T-helper 2 cell (primary cell): Measurements from ENCODE around the gene SRPRA.

Experiments
- DNase-seq, 5 experiments: peaks; one replicate each; pipeline versions ENCODE4 v3.0.0 to v3.0.0-alpha.2; 2012 to 2022

SRPRA gene

GRCh38 chr11:126226334-126227084, 42.2 kb downstream of the SRPRA start:
- DNase-seq = no peak

- no peak for DNase-seq
These were observed 43.4 kb downstream of the SRPRA start for GRCh38 chr11:126225295-126225665.

GRCh38 chr11:126224647-126225294, 43.9 kb downstream of the SRPRA start:
- DNase-seq = no peak

- no peak for DNase-seq
These were observed 49.1 kb downstream of the SRPRA start for GRCh38 chr11:126219547-126219946.

- DNase-seq = no peak
These were observed 51.2 kb downstream of the SRPRA start for GRCh38 chr11:126217491-126217890.

GRCh38 chr11:126216526-126217305, 52.0 kb downstream of the SRPRA start:
- DNase-seq = no peak

- no peak for DNase-seq
These were observed 53.9 kb downstream of the SRPRA start for GRCh38 chr11:126214841-126215240.

GRCh38 chr11:126214441-126214840, 54.3 kb downstream of the SRPRA start:
- DNase-seq = no peak
